HCT116 (cell line): ENCODE results near the gene LPCAT2.

Source experiments
- CTCF ChIP-seq, 3 experiments: fragments of 200-600 bp in 1 of 3; sonication (generic) in 1 of 3; IDR thresholded peaks in 2 of 3; conservative IDR thresholded peaks in 1 of 3; 2 replicates each; pipeline ENCODE4 v1.5.1; 2012 to 2017; ENCODE audit warnings: low read depth in 2 of 3, low read length in 2 of 3, antibody characterized with exemption in 1 of 3, borderline replicate concordance in 1 of 3, control low read depth in 1 of 3, mild to moderate bottlenecking in 1 of 3, mixed read lengths in 1 of 3, mixed run types in 1 of 3, moderate library complexity in 1 of 3; ENCODE audit not compliant: insufficient read depth in 1 of 3
- REST ChIP-seq: IDR thresholded peaks from 2 replicates; pipeline ENCODE4 v1.6.1; 2012; ENCODE audit warnings: low read depth

GRCh38 chr16:55566432-55567175 is 57.7 kb downstream of the LPCAT2 start, which contains the start of gene CAPNS2:
- TF ChIP-seq CTCF (IDR thresholded peaks at IDR 0.05 in 2 of 3, conservative IDR thresholded peaks at IDR 0.05 in 1 of 3; ENCODE audit: borderline replicate concordance in 1 of 3, insufficient read depth in 1 of 3, low read depth in 2 of 3, low read length in 2 of 3) (no peak), REST (no peak)
